SKM-1 treated with dmso at 0.1 percent for 144 hours (cell line): ENCODE results near the gene TNFRSF18.
"Not testable (repeated sequence)": the region's sequence is repeated elsewhere in the genome, so short reads cannot be mapped to it uniquely, and the experiment has no call there.

Experiments used
- DNase-seq: peaks from one replicate; lab custom pipeline; 2025; ENCODE audit not compliant: unreplicated experiment; lab: John Stamatoyannopoulos, UW

TNFRSF18 gene

DNA sequence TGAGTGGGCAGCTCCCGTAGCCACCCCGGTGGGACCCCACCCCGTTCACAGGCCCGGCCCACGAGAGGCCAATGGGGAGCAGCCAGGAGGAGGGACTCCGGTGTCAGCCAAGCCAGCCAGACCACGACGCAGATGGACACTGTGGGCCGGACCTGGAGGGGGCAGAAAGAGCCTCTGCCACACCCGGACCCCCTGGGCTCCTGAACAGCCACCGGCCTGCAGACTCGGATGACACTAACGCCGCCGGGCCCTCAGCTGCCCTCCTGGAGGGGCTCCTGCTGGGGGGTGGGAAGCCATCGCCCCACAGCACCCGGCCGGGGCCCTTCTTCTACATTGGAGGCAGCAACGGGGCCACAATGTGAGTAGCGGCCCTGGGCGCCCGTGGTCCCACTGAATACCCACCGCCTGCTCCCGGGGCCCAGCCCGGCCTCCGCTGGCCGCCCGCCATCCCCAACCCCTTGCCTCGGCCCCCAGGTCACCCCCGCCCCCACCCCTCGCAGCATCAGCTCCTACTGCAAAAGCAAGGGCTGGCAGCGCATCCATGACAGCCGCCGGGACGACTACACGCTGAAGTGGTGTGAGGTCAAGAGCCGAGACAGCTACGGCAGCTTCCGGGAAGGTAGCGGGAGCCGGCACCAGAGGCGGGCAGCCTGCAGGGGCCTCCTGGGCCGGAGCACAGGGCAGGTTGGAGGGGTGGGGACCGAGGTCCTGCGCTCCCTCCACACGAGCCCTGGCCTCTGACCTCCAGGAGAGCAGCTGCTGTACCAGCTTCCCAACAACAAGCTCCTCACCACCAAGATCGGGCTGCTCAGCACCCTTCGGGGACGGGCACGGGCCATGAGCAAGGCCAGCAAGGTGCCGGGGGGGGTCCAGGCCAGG lies 26.2 kb downstream of the TNFRSF18 start:
- DNase-seq = no peak

- DNase-seq = no peak
These were observed 26.9 kb downstream of the TNFRSF18 start for GRCh38 chr1:1179346-1179982.

DNA sequence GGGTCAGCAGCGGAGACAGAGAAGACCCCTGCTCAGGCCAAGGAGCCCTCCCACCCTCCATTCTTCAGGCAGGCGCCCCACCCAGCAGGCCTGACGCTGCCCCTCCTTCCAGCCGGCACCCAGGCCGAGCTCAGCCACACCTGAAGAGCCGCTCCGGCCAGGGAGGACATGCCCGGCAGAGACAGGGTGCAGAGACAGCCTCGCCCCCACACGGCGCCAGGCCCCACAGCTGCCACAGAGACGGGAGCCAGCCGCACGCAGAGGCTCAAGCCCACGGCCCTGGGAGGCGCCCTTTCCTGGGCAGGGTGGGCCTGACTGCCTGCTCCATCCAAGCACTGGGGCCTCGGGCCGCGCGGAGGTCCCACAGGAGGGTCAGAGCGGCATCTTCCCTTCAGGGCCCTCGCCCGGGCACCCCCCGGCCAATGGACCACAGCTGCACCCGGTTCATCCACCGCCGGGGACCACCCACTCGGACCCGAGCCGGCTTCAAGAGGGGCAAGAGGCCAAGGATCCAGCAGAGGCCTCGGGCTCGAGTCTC lies 27.5 kb downstream of the TNFRSF18 start:
- no peak for DNase-seq

DNA sequence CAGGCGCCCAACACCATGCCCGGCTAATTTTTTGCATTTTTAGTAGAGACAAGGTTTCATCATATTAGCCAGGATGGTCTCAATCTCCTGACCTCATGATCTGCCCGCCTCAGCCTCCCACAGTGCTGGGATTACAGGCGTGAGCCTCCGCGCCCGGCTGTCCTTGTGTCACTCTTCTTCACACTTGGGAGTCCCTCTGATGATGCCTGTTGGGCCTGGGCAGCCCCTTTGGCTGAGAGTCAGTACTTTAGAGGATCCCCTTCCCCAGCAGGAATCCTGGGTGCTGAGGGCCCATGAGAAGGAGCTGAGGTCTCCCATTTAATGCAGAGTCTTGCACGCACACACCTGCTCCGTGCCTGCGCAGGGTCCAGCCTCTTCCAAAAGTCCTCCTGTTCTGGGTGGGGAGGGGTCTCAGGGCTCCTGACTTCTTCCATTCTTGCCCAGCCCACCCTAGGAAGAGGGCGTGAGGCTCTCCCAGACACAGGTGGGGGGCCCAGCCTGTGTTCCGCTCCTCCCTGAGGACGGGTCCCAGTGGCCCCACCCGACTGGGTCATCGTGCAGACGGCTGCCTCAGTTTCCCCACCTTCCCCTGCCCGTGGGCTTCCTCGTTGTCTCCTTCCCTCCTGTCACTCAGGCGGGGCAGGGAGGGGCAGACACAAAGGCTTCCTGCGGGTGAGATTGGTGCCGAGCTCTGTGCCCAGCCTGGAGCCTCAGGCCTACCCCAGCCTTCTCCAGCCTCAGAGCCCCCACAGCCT lies 28.8 kb downstream of the TNFRSF18 start:
- DNase-seq = no peak

DNA sequence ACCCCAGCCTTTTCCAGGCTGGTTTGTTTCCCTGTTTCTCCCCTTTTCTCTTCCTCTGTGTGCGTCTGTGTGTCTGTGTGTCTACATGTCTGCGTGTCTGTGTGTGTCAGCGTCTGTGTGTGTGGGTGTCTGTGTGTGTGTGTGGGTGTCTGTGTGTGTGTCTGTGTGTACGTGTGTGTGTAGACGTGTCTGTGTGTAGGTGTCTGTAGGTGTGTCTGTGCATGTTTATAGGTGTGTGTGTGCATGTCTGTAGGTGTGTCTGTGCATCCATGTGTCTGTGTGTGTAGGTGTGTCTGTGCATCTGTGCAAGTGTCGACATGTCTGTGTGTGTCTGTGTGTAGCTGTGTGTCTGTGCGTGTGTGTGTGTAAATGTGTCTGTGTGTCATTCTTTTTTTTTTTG lies 29.5 kb downstream of the TNFRSF18 start:
- DNase-seq = no peak

- not testable (repeated sequence) for DNase-seq
These were observed 30.2 kb downstream of the TNFRSF18 start for GRCh38 chr1:1176063-1176761.

GRCh38 chr1:1175221-1176062 lies 30.9 kb downstream of the TNFRSF18 start:
- DNase-seq = no peak

DNA sequence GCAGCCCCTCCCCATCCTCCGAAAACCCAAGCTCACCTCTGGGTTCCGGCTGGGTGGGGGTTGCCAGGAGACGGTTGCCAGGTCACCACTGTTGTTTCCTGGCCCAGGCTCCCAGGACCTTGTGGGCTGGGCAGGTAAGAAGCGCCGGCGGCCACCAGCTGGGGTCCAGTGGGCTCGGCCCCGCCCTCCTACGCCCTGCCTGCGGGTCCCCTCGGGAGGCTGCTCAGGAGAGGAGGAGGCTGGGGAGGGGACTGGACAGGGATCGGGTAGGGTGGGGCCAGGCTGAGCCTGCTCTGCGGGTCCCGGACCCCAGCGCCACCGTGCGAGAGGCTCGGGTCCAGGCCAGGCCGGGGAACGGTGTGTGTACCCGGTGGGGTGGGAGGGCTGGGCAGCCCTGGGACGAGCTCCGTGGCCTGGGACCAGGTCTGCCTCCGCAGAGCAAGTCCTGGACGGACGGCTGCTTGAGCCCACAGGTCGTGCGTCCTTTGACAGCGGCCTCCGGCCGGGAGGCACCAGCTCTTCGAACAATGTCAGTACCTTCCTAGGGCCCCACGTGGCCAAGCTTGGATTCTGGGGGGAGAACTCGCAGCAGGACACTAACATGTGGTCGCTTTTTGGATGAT lies 32.5 kb downstream of the TNFRSF18 start, which contains the start of gene TTLL10:
Gene TTLL10 (plus strand): TSS at position 88 of the 623 bp plus-strand sequence. CDS start 5,336 bp downstream, outside the sequence.
- no peak for DNase-seq

DNA sequence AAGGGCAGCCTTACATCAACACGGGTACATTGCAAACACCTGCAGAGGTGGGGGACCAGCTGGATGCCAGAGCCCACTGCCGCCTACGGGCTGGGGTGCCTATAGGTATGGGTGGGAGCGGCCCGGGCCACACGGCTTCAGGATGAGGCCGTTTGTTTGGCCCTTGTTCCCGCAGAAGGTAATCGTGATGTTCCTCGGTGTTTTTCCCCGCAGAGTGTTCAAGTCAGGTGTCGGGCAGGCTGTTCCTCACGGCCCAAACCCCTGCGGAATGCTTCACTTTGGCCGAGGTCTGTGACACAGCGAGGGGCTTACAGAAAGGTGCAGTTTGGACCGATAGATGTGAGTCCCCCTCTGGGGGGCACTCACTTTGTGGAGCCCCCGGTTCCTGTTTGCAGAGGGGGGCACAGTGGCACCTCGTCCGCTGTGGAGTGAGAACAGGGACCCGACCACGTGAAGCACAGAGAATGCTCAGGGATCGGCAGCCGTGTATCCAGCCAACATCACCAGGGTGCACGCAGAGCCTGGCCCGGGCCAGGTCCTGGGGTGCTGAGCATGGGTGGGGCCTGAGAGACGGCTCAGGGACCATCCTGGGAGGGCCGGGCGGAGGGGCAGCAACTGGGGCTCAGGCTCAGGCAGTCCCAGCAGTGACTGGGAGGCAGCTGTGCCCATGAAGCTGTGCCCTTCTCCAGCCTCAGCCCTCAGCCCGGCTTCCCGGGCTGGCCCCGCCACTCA lies 33.2 kb downstream of the TNFRSF18 start:
- DNase-seq = no peak

GRCh38 chr1:1171546-1172340 lies 34.6 kb downstream of the TNFRSF18 start:
- DNase-seq = no peak

DNA sequence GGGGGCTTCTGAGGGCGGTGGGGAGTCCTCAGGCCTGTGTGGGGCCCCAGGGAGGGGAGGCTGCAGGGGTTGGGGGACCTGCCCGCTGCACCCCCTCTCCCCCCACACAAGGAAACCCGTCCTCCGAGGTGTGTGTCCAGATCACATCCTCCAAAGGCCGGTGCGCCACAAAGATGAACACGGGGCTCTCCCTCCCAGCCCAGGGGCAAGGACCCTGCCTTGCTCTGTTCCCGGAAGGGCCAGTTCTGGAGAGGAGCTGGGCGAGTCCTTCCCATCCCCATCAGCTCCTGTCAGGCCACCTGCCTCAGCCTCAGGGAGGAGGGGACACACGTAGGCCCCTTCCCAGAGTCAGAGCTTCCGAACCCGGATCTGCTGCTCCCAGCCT lies 35.2 kb downstream of the TNFRSF18 start:
- DNase-seq = no peak

DNA sequence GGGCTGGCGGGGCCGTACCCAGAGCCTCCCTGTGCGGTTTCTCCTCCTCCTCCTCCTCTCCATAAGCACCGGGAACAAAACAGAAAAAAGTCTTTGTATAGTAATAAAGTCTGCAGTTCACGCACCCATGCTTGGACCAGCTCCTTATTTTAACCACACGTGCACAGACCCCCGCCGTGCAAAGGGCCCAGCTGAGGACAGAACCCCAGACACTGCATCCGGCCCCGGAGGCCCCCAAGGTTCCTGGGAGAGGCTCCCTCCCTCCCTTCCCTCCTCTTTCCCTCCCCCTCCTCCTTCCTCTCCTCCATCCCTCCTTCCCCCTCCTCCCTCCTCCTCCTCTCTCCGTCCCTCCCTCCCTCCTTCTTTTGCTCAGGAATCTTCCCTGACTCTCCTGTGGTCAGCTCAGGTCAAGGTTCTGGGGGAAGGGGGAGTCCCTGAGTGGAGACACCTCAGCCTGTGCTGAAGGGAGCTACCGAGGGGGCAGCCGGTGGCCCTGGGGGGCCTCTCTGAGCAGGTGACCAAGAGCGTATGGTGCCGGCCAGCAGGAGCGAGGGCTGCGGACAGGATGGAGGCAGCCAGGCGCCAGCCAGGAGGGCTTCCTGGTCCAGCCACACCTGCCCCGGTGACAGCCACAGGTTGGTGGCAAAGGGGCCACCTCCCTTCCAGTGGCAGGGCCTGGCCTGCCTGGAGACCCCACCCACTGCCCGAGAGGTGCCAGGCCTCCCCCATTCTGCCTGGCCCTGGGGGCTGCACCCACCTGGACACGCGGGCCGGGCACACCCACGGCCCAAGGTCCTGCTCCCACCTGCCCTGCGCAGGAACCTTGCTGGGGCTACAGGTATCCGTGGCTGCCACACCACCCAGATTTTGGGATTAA lies 35.9 kb downstream of the TNFRSF18 start:
- DNase-seq = no peak

GRCh38 chr1:1169429-1170214 lies 36.8 kb downstream of the TNFRSF18 start:
- no peak for DNase-seq

DNA sequence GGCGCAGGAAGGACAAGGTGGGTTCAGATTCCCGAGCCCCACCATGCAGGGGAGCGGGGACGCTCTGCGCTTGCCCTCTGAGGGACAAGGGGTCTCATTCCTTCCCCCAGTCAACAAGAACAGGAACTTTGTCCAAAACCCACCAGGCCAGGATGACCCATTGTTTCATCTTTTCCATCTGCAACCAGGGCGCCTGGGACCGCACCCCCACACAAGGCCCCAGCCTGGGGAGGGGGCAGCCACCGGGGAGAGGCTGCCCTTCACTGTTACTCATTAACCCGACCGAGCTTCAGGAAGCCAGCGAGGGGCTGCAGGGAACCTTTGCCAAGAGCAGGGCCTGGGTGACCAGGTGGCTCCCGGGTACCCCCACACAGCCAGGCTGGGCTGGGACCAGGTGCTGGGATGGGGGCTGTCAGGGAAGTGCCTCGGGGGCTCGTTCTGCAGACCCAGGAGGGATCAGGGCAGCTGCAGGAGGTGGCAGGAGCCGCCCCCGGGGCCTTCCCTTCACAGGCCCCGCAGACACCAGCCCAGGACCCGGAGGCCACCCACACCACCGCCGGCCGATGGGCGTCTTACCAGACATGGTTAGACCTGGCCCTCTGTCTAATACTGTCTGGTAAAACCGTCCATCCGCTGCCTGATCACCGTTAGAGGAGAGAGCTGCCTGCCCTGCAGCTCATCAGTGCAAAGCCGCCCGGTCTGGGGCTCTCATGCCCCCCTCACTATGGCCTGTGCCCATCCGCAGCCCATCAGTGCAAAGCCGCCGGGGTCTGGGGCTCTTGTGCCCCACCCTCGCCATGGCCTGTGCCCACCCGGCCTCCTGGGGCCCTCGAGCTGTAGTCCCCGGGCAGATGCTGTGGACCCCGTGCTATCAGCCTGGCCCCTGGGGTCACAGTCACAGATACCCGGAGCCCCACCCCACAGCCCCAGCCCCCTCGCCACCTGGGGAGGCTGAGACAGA lies 37.7 kb downstream of the TNFRSF18 start:
- DNase-seq = no peak

GRCh38 chr1:1167841-1168450 lies 38.4 kb downstream of the TNFRSF18 start:
- DNase-seq = no peak
